ENCODE data around the gene PTPN1.

The PTPN1 gene

DNA sequence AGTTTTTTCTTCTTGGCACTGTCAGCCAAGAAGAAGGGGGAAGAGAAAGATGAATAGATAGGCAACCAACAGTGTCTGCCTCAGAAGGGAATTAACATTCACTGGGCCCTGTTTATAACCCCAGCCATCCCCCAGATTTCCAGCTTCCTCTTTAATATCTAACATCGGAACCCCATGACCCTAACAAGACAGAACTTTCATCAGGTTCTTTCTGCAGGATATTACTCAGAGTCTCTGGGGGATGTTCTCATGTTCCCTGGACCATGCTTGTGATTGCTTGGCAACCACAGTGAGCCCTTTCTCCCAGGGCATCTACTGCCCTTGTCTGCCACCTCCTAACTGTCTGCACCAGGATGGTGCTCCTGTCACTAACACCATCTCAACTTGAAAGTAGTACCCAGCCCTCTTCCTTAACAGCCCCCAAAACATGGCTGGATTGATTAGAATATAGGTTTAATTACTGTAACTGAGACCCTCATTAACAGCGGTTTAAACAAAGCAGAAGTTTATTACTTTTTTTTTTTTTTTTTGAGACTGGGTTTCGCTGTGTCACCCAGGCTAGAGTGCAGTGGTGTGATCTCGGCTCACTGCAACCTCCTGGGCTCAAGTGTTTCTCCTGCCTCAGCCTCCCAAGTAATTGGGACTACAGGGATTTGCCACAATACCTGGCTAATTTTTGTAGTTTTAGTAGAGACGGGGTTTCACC, 12.0 kb upstream of the PTPN1 start:
- Histone ChIP-seq H2AFZ (ENCODE audit: low read length) (no peak overlapping the region), H3K36me3 (ENCODE audit: insufficient read depth, low read length) (no peaks in the 10 kb centered on the region; the same call in 1 of the 2 replicates), H3K9ac (ENCODE audit: low read length) (no peak overlapping the region), H3K27me3 (ENCODE audit: insufficient read depth, low read length) (peaks cover 6% of the 10 kb centered on the region; the same call in 1 of the 2 replicates), H3K4me2 (ENCODE audit: low read length) (no peak overlapping the region), H3K27ac (ENCODE audit: low read depth, low read length, poor library complexity, severe bottlenecking) (no peak overlapping the region), H4K20me1 (ENCODE audit: insufficient read depth, low read length) (no peaks in the 10 kb centered on the region), H3K9me3 (ENCODE audit: low read length) (no peaks in the 10 kb centered on the region), H3K79me2 (ENCODE audit: insufficient read depth, low read length) (no peaks in the 10 kb centered on the region), H3K9me2 (ENCODE audit: low read depth, low read length) (no peaks in the 10 kb centered on the region), H3K4me1 (ENCODE audit: insufficient read depth, low read length, severe bottlenecking) (peaks cover 11% of the 10 kb centered on the region), H3F3A (ENCODE audit: insufficient read depth, low read length) (no peaks in the 10 kb centered on the region), H3K4me3 (ENCODE audit: low read depth, low read length, poor library complexity, severe bottlenecking) (no peak overlapping the region)
- TF ChIP-seq, protein P1, sequence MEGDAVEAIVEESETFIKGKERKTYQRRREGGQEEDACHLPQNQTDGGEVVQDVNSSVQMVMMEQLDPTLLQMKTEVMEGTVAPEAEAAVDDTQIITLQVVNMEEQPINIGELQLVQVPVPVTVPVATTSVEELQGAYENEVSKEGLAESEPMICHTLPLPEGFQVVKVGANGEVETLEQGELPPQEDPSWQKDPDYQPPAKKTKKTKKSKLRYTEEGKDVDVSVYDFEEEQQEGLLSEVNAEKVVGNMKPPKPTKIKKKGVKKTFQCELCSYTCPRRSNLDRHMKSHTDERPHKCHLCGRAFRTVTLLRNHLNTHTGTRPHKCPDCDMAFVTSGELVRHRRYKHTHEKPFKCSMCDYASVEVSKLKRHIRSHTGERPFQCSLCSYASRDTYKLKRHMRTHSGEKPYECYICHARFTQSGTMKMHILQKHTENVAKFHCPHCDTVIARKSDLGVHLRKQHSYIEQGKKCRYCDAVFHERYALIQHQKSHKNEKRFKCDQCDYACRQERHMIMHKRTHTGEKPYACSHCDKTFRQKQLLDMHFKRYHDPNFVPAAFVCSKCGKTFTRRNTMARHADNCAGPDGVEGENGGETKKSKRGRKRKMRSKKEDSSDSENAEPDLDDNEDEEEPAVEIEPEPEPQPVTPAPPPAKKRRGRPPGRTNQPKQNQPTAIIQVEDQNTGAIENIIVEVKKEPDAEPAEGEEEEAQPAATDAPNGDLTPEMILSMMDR (IDR thresholded peaks at IDR 0.05; ENCODE audit: low read length), result no peak
- TF ChIP-seq EZH2 (IDR thresholded peaks at IDR 0.05; ENCODE audit: borderline replicate concordance, low read length), result no peak

DNA sequence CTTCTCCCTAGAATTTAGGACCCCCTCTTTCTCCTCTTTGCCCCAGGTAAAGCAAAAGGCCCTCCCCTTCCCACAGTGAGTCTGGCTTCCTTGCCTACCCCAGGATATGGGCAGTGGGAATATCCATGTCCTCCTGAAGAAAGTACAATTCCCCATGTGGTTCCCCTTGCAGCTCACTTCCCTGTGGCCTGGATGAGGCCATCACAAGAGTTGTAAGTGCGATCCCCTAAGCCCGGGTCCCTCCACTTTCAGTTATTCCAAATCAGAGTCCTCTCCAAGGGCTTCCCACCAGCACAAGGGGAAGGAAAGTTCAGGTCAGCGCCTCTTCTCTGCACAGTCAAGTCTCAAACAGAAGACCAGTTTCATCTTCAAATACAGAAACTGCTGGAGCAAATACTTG, 10.2 kb upstream of the PTPN1 start:
- H3K27me3 ChIP-seq (ENCODE audit: insufficient read depth, low read length), result 0 out of 2 replicates have a peak, but pooled peaks cover 3% of the 10 kb centered on the region
- no peaks in the 10 kb centered on the region for H3K9me3 ChIP-seq (ENCODE audit: low read length)
- TF ChIP-seq EZH2 (IDR thresholded peaks at IDR 0.05; ENCODE audit: borderline replicate concordance, low read length), result no peak
- TF ChIP-seq, protein P1 (IDR thresholded peaks at IDR 0.05; ENCODE audit: low read length), result no peak
- H3K4me1 ChIP-seq (ENCODE audit: insufficient read depth, low read length, severe bottlenecking), result peaks cover 10% of the 10 kb centered on the region
- H3K9me2 ChIP-seq (ENCODE audit: low read depth, low read length), result no peaks in the 10 kb centered on the region
- no peak overlapping the region for H2AFZ ChIP-seq (ENCODE audit: low read length)
- H3K27ac ChIP-seq (ENCODE audit: low read depth, low read length, poor library complexity, severe bottlenecking), result no peak overlapping the region
- no peaks in the 10 kb centered on the region for H4K20me1 ChIP-seq (ENCODE audit: insufficient read depth, low read length)
- H3K9ac ChIP-seq (ENCODE audit: low read length), result no peak overlapping the region
- H3K36me3 ChIP-seq (ENCODE audit: insufficient read depth, low read length), result no peaks in the 10 kb centered on the region
- H3K4me3 ChIP-seq (ENCODE audit: low read depth, low read length, poor library complexity, severe bottlenecking), result no peak overlapping the region
- H3K79me2 ChIP-seq (ENCODE audit: insufficient read depth, low read length), result no peaks in the 10 kb centered on the region
- H3F3A ChIP-seq (ENCODE audit: insufficient read depth, low read length), result no peaks in the 10 kb centered on the region
- no peak overlapping the region for H3K4me2 ChIP-seq (ENCODE audit: low read length)

DNA sequence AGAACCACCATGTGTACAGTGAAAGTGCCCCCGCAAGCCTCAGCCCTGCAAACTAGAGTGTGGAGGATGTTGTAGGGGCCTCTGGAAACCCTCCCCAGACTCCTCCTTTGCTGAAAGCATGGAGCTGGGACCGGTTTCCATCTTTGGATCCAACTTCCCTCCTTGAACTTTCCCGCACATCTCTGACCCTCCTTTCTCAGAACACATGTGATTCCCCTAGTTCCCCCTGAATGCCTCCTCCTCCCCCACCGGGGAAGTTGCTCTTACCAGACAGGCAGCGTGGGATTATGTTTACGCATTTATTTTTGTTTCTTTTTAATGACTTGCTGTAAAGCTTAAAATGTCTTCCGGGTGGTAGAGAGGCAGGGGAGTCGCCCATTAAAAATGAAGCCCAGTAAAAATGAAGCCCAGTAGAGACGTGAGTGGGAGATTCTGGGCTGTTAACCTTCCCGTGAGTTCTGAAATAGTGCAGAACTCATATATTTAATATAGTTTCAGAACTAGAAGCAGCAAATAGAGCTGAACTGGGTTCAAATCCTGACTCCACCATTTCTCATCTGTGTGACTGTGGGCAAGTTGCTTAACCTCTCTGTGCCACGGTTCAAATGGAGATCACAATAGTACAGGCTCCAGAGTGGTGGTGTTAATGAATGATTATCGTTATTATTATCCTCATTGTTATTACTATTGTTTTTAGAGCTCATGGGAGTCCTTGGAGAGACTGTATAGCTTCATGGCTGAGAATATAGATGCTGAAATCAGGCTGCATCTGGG, 8.0 kb upstream of the PTPN1 start:
- no peaks in the 10 kb centered on the region for H3K27me3 ChIP-seq (ENCODE audit: insufficient read depth, low read length)
- H3F3A ChIP-seq (ENCODE audit: insufficient read depth, low read length), result no peaks in the 10 kb centered on the region
- H4K20me1 ChIP-seq (ENCODE audit: insufficient read depth, low read length), result no peaks in the 10 kb centered on the region
- H3K9ac ChIP-seq (ENCODE audit: low read length), result no peak overlapping the region
- no peaks in the 10 kb centered on the region for H3K36me3 ChIP-seq (ENCODE audit: insufficient read depth, low read length)
- H3K27ac ChIP-seq (ENCODE audit: low read depth, low read length, poor library complexity, severe bottlenecking), result no peak overlapping the region
- TF ChIP-seq, protein P1 (IDR thresholded peaks at IDR 0.05; ENCODE audit: low read length), result no peak
- TF ChIP-seq EZH2 (IDR thresholded peaks at IDR 0.05; ENCODE audit: borderline replicate concordance, low read length), result no peak
- no peak overlapping the region for H3K4me3 ChIP-seq (ENCODE audit: low read depth, low read length, poor library complexity, severe bottlenecking)
- no peaks in the 10 kb centered on the region for H3K79me2 ChIP-seq (ENCODE audit: insufficient read depth, low read length)
- peaks cover 12% of the 10 kb centered on the region for H3K4me1 ChIP-seq (ENCODE audit: insufficient read depth, low read length, severe bottlenecking)
- no peaks in the 10 kb centered on the region for H3K9me2 ChIP-seq (ENCODE audit: low read depth, low read length)
- H3K4me2 ChIP-seq (ENCODE audit: low read length), result no peak overlapping the region
- no peaks in the 10 kb centered on the region for H3K9me3 ChIP-seq (ENCODE audit: low read length)
- no peak overlapping the region for H2AFZ ChIP-seq (ENCODE audit: low read length)
